SKM-1 treated with dmso at 0.1 percent for 144 hours (cell line): Measurements from ENCODE around the gene GJD2.

Source experiments
- DNase-seq: peaks from one replicate; lab custom pipeline; 2025; ENCODE audit not compliant: unreplicated experiment; lab: John Stamatoyannopoulos, UW

Gene GJD2

GRCh38 chr15:34754674-34755418 is at the start of gene GJD2:
Gene GJD2 (minus strand): TSS chr15:34754998. CDS start chr15:34754488, 510 bp downstream.
- DNase-seq, result no peak

- DNase-seq, result no peak
These were observed 49.3 kb upstream of the GJD2 start for GRCh38 chr15:34804113-34804512.

GRCh38 chr15:34802803-34803750 is 48.3 kb upstream of the GJD2 start:
- DNase-seq, result no peak

- DNase-seq, result no peak
These were observed 47.6 kb upstream of the GJD2 start for GRCh38 chr15:34802371-34802770.

- DNase-seq, result no peak
These were observed 44.6 kb upstream of the GJD2 start for GRCh38 chr15:34799149-34800101.

- DNase-seq, result no peak
These were observed 42.1 kb upstream of the GJD2 start for GRCh38 chr15:34796847-34797435.

- no peak for DNase-seq
These were observed 40.7 kb upstream of the GJD2 start, which contains the start of gene ACTC1 for GRCh38 chr15:34795267-34796081. Gene ACTC1 (minus strand): TSS chr15:34795549. CDS start chr15:34794808, 741 bp downstream.

- DNase-seq, result no peak
These were observed 39.9 kb upstream of the GJD2 start for GRCh38 chr15:34794590-34795206.

- no peak for DNase-seq
These were observed 39.1 kb upstream of the GJD2 start for GRCh38 chr15:34793901-34794300.

- DNase-seq, result no peak
These were observed 38.3 kb upstream of the GJD2 start for GRCh38 chr15:34793071-34793470.

- no peak for DNase-seq
These were observed 36.9 kb upstream of the GJD2 start for GRCh38 chr15:34791701-34792100.

GRCh38 chr15:34790121-34790520 is 35.3 kb upstream of the GJD2 start:
- DNase-seq, result no peak

GRCh38 chr15:34789326-34789725 is 34.5 kb upstream of the GJD2 start:
- DNase-seq, result no peak

- no peak for DNase-seq
These were observed 31.4 kb upstream of the GJD2 start for GRCh38 chr15:34786206-34786605.

- DNase-seq, result no peak
These were observed 29.2 kb upstream of the GJD2 start for GRCh38 chr15:34783991-34784390.

- no peak for DNase-seq
These were observed 28.6 kb upstream of the GJD2 start for GRCh38 chr15:34783431-34783830.

- no peak for DNase-seq
These were observed 28.1 kb upstream of the GJD2 start for GRCh38 chr15:34782901-34783300.

- DNase-seq, result no peak
These were observed 25.9 kb upstream of the GJD2 start for GRCh38 chr15:34780725-34781124.

GRCh38 chr15:34776606-34777105 is 21.9 kb upstream of the GJD2 start:
- DNase-seq, result no peak
